GM13976 (cell line): Measurements from ENCODE around the gene PPM1H.

Experiments
- DNase-seq: peaks from one replicate; pipeline ENCODE4 v3.0.0; 2012; ENCODE audit warnings: low spot score
- CTCF ChIP-seq: IDR thresholded peaks from 2 replicates; pipeline ENCODE4 v1.5.1; 2012; ENCODE audit warnings: borderline replicate concordance, mild to moderate bottlenecking; ENCODE audit not compliant: insufficient read depth; ENCODE audit errors: extremely low read depth, missing control alignments, control extremely low read depth
- in situ Hi-C: fragments of 300-500 bp; cut with MboI; formaldehyde crosslinking; loops from one replicate; pipeline ENCODE4 v1.12.0; 2022; ENCODE audit warnings: low sequenced_read_pairs, mixed read lengths, inconsistent platforms; ENCODE audit not compliant: unreplicated experiment

The PPM1H gene

GRCh38 chr12:62622177-62622576 is 312.8 kb downstream of the PPM1H start:
- in situ Hi-C loops, result no loop called here
- no peak for TF ChIP-seq CTCF
- DNase-seq, result no peak

GRCh38 chr12:62621101-62621638 is 313.8 kb downstream of the PPM1H start:
- no peak for TF ChIP-seq CTCF
- no peak for DNase-seq
- in situ Hi-C loops, result no loop called here

- no peak for DNase-seq
- in situ Hi-C loops, result no loop called here
- TF ChIP-seq CTCF, result no peak
These were observed 316.0 kb downstream of the PPM1H start for GRCh38 chr12:62618930-62619329.

- in situ Hi-C loops, result no loop called here
- no peak for DNase-seq
- no peak for TF ChIP-seq CTCF
These were observed 316.6 kb downstream of the PPM1H start for GRCh38 chr12:62618319-62618718.

GRCh38 chr12:62613081-62613480 is 321.9 kb downstream of the PPM1H start:
- in situ Hi-C loops, result no loop called here
- no peak for DNase-seq
- TF ChIP-seq CTCF, result no peak

GRCh38 chr12:62606654-62607053 is 328.3 kb downstream of the PPM1H start:
- DNase-seq, result no peak
- TF ChIP-seq CTCF, result no peak
- in situ Hi-C loops, result no loop called here

- no peak for DNase-seq
- no peak for TF ChIP-seq CTCF
- in situ Hi-C loops, result no loop called here
These were observed 329.0 kb downstream of the PPM1H start for GRCh38 chr12:62605981-62606380.
